SU-DHL-6 (cell line): ENCODE results near the gene FBN1.

Experiments used
- CTCF ChIP-seq: fragments of 200-600 bp; sonication (generic); IDR thresholded peaks from one replicate; pipeline ENCODE4 v1.5.1; 2017; ENCODE audit warnings: antibody characterized with exemption, mild to moderate bottlenecking, low read length, moderate library complexity; ENCODE audit not compliant: insufficient read depth, poor library complexity, severe bottlenecking
- EZH2phosphoT487 ChIP-seq: fragments of 200-600 bp; sonication (generic), shearing (Covaris generic); conservative IDR thresholded peaks from 2 replicates; pipeline ENCODE4 v1.6.1; 2018; ENCODE audit warnings: mild to moderate bottlenecking, antibody characterized with exemption, low read length, moderate library complexity, mixed read lengths

- TF ChIP-seq CTCF (no peak), EZH2phosphoT487 (no peak)
These were observed 251.6 kb downstream of the FBN1 start for GRCh38 chr15:48393645-48394506.
